AG04450 (cell line): ENCODE data around the gene APBA3. TPM values are rescaled to one million over a fixed set of nuclear protein-coding genes. Genes with fewer than 3 reads are reported as not detected.
"Not testable (repeated sequence)": the region's sequence is repeated elsewhere in the genome, so short reads cannot be mapped to it uniquely, and the experiment has no call there.

Source experiments
- CTCF ChIA-PET: fragments of 300-600, 350-600 bp; formaldehyde crosslinking; extraction: SDS; loops from one replicate; lab custom pipeline; 2022; ENCODE audit warnings: antibody characterized with exemption, inconsistent platforms; lab: Charles Lee
- POLR2A ChIA-PET: fragments of 350-600 bp; formaldehyde crosslinking; extraction: SDS; loops from one replicate; lab custom pipeline; 2021; ENCODE audit warnings: antibody characterized with exemption, inconsistent platforms; lab: Yijun Ruan, JAX
- DNase-seq: peaks from one replicate; pipeline ENCODE4 v3.0.0-alpha.2; 2011; ENCODE audit warnings: low read depth, low spot score
- H3K27ac ChIP-seq: one replicate; pipeline ENCODE4 v1.5.1; 2012; ENCODE audit warnings: low read depth, low read length, control low read depth
- H3K27me3 ChIP-seq: one replicate; pipeline ENCODE4 v1.6.0; 2012; ENCODE audit warnings: low read length; ENCODE audit not compliant: control insufficient read depth, insufficient read depth
- H3K4me3 ChIP-seq: 2 replicates; pipeline ENCODE4 v1.5.1; 2011; ENCODE audit warnings: mild to moderate bottlenecking, low read depth, low read length, control low read depth
- H3K9me3 ChIP-seq: 2 replicates; pipeline ENCODE4 v1.5.1; 2012; ENCODE audit warnings: low read length; ENCODE audit not compliant: control insufficient read depth, insufficient read depth
- CTCF ChIP-seq: IDR thresholded peaks from 2 replicates; pipeline ENCODE4 v1.5.1; 2011; ENCODE audit warnings: low read depth, low read length, control low read depth, inconsistent platforms
- polyA plus RNA-seq: library from polyadenylated mRNA; depleted of rRNA; stranded (reverse); fragments of >200 nt; gene quantifications from 2 replicates; pipeline ENCODE4 v1.2.3, GENCODE V29; 2011

APBA3 gene
- polyA plus RNA-seq, 1 experiment: 5.4 TPM

GRCh38 chr19:3769494-3769893 is 8.0 kb upstream of the APBA3 start:
- no peak for TF ChIP-seq CTCF
- Histone ChIP-seq H3K27ac (no peak overlapping the region), H3K27me3 (peaks cover 4% of the 10 kb centered on the region), H3K9me3 (no peaks in the 10 kb centered on the region; the same call in 1 of the 2 replicates), H3K4me3 (no peak overlapping the region)
- DNase-seq: no peak
- CTCF ChIA-PET: no interaction called here
- POLR2A ChIA-PET: no interaction called here

- TF ChIP-seq CTCF: no peak
- ChIA-PET POLR2A (no interaction called here), CTCF (no interaction called here)
- H3K27me3 ChIP-seq: peaks cover 1% of the 10 kb centered on the region
- DNase-seq: no peak
- no peak overlapping the region for H3K27ac ChIP-seq
- H3K4me3 ChIP-seq: no peak overlapping the region
- no peaks in the 10 kb centered on the region; the same call in 1 of the 2 replicates for H3K9me3 ChIP-seq
Observed at GRCh38 chr19:3768748-3769099, 7.2 kb upstream of the APBA3 start.

GRCh38 chr19:3768015-3768747 is 6.7 kb upstream of the APBA3 start:
- no peak overlapping the region for H3K27ac ChIP-seq

GRCh38 chr19:3767050-3767449 is 5.6 kb upstream of the APBA3 start:
- ChIA-PET CTCF (no interaction called here), POLR2A (no interaction called here)
- no peaks in the 10 kb centered on the region for H3K27me3 ChIP-seq
- H3K27ac ChIP-seq: no peak overlapping the region
- no peak overlapping the region for H3K4me3 ChIP-seq
- no peak for DNase-seq
- TF ChIP-seq CTCF: no peak
- no peaks in the 10 kb centered on the region; the same call in 1 of the 2 replicates for H3K9me3 ChIP-seq

More at GRCh38 chr19:3768015-3768747, 6.7 kb upstream of the APBA3 start:
- no peaks in the 10 kb centered on the region; the same call in 1 of the 2 replicates for H3K9me3 ChIP-seq
- ChIA-PET POLR2A (interaction anchor here (0.5 kb wide), 1 partner anchor 122 kb away, joined by 4 read pairs; no protein-coding TSS in a partner anchor), CTCF (no interaction called here)
- H3K4me3 ChIP-seq: no peak overlapping the region
- no peaks in the 10 kb centered on the region for H3K27me3 ChIP-seq
- TF ChIP-seq CTCF: no peak
- no peak for DNase-seq

GRCh38 chr19:3766520-3766919 is 5.0 kb upstream of the APBA3 start:
- ChIA-PET POLR2A (no interaction called here), CTCF (interaction anchor here (0.6 kb wide), 1 partner anchor 1025 kb away, joined by 3 read pairs; the partner anchor contains the start of gene FEM1A)
- H3K9me3 ChIP-seq: no peaks in the 10 kb centered on the region; the same call in 1 of the 2 replicates
- TF ChIP-seq CTCF: no peak
- H3K27ac ChIP-seq: no peak overlapping the region
- no peaks in the 10 kb centered on the region for H3K27me3 ChIP-seq
- DNase-seq: no peak
- H3K4me3 ChIP-seq: no peak overlapping the region

- CTCF ChIA-PET, H3K27me3 ChIP-seq, DNase-seq: not testable (repeated sequence)
Observed at GRCh38 chr19:3765757-3766156, 4.3 kb upstream of the APBA3 start.

More at GRCh38 chr19:3765757-3766156, 4.3 kb upstream of the APBA3 start:
- POLR2A ChIA-PET: interaction anchor here (0.6 kb wide), 1 partner anchor 53 kb away, joined by 3 read pairs; no protein-coding TSS in a partner anchor
- not testable (repeated sequence) for H3K4me3 ChIP-seq, H3K9me3 ChIP-seq, H3K27ac ChIP-seq
